Measurements from ENCODE around the gene CHSY1.

- TF ChIP-seq CTCF (IDR thresholded peaks at IDR 0.05; ENCODE audit: poor library complexity, severe bottlenecking): no peak
- no peak for TF ChIP-seq EP300 (conservative IDR thresholded peaks at IDR 0.05; ENCODE audit: poor library complexity, severe bottlenecking)
- TF ChIP-seq MXI1 (conservative IDR thresholded peaks at IDR 0.05; ENCODE audit: poor library complexity, severe bottlenecking): no peak
- no peak for TF ChIP-seq REST (IDR thresholded peaks at IDR 0.05; ENCODE audit: borderline replicate concordance)
Observed at GRCh38 chr15:101129851-101130380, 121.9 kb downstream of the CHSY1 start.

Measured in neural cell (in vitro differentiated cells).